T-helper 1 cell treated with Interleukin-12 subunit alpha and Interleukin-12 subunit beta and Interleukin-4 antibody, amounts not matched to agents 30 μg/mL and 1 μg/mL, for 36 hours (primary cell): ENCODE measurements around the gene SLC25A21.
"Not testable (repeated sequence)": the region's sequence is repeated elsewhere in the genome, so short reads cannot be mapped to it uniquely, and the experiment has no call there.

Source experiments
- H3K27ac Mint-ChIP-seq: one replicate; pipeline ENCODE4 v1.8.0; 2021; ENCODE audit warnings: mild to moderate bottlenecking, mixed read lengths
- H3K27me3 Mint-ChIP-seq: one replicate; pipeline ENCODE4 v1.8.0; 2021; ENCODE audit warnings: low read depth, mixed read lengths
- H3K36me3 Mint-ChIP-seq: one replicate; pipeline ENCODE4 v1.8.0; 2021; ENCODE audit warnings: low read depth, mixed read lengths
- H3K4me1 Mint-ChIP-seq: one replicate; pipeline ENCODE4 v1.8.0; 2021; ENCODE audit warnings: low read depth, mixed read lengths
- H3K4me3 Mint-ChIP-seq: one replicate; pipeline ENCODE4 v1.8.0; 2021; ENCODE audit warnings: mild to moderate bottlenecking, moderate library complexity, mixed read lengths
- H3K9me3 Mint-ChIP-seq: one replicate; pipeline ENCODE4 v1.8.0; 2021; ENCODE audit warnings: mixed read lengths

Gene SLC25A21

DNA sequence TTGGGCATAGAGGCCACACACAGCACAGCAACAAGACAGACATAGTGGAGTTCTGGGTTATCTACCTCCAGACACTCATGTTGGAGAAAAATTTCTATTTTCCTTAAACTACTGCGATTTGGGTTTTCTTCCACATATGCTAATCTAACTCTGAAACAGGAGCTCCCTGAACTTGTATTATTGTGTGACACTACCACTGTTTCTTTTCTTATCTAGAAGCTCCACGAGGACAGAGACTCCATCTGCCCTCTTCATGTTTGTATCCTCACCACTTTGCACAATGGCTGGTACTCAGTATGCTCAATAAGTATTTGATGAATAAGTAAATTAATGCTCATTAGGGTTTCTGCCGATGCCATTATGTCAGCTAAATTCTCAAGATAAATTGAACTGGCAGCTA lies 292.1 kb downstream of the SLC25A21 start:
- peaks cover 14% of the 10 kb centered on the region for H3K9me3 Mint-ChIP-seq

DNA sequence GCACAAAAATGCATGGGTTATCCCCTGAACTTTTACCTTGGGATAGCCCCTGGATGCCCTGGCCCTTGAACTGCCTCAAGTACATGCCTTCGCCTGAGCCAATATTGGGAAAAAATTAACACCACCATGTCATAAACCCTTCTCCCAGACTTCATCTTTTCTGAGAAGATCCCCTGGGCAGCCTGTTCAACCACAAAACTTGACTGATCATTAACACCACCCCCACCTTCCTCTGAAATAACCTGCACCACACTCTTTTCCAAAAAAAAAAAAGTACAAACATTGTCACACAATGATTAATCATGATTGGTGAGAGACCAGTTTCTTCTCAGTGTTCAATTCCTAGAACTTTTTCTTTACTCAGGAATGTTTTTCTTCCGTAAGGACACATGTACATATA lies 292.8 kb downstream of the SLC25A21 start:
- no peaks in the 10 kb centered on the region for H3K36me3 Mint-ChIP-seq
- H3K27me3 Mint-ChIP-seq: no peaks in the 10 kb centered on the region
- H3K4me1 Mint-ChIP-seq: no peaks in the 10 kb centered on the region
- H3K27ac Mint-ChIP-seq: no peak overlapping the region
- H3K9me3 Mint-ChIP-seq: peaks cover 14% of the 10 kb centered on the region
- no peak overlapping the region for H3K4me3 Mint-ChIP-seq

More for the DNA sequence above, 292.1 kb downstream of the SLC25A21 start:
- H3K36me3 Mint-ChIP-seq: no peaks in the 10 kb centered on the region
- no peak overlapping the region for H3K4me3 Mint-ChIP-seq
- no peak overlapping the region for H3K27ac Mint-ChIP-seq
- H3K27me3 Mint-ChIP-seq: no peaks in the 10 kb centered on the region
- H3K4me1 Mint-ChIP-seq: no peaks in the 10 kb centered on the region

DNA sequence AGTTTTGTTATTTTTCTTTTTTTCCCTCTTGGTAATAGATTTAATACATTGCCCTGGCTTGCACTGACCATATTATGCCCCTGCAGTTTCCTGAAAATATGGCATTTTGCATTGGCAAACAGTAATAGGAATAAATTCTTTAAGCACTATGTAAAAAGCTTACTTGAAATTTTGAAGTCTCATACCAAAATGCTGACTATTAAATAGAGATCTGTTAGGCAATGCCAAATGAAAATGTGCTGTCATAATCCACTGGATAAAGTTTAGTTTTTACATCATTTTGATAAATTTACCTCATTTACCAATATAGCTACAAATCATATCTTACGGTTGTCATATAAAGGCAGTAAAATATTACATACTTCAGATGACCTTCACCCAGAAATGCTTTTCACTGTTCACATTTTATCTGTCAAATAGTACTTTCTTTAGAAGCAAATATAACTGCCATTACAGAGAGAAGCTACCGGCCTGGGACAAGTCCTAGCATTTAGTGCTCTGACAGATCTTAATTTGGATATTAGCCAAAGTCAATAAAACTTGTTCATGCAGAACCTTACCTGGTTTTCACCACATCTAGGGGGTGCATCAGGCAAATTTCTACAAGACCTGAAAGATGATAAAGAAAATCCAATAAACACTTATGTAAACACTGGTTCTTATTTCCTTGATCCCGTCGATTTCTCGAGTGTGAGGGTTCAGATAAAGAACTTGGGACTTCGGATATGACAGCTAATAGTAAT lies 297.8 kb downstream of the SLC25A21 start:
- Mint-ChIP-seq H3K36me3 (no peaks in the 10 kb centered on the region), H3K27ac (no peak overlapping the region)

DNA sequence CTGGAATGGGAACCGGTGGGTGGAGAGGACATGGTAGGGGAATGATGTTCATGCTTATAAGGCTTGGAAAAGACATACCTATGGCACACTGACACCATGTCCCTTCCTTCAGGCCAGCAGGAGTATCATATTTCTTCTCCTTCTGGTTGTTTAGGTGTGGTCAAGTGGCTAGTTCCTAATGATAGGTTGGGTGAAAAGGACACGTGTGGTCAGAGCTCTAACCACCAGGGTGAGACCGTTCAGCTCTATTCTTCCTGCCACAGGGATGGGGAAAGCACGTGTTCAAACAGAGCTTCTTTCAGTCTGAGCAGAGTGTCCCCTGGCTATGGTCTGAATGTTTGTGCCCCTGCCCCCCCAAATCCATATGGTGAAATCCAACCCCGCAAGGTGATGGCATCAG lies 301.6 kb downstream of the SLC25A21 start:
- Mint-ChIP-seq H3K27ac (no peak overlapping the region), H3K27me3 (no peaks in the 10 kb centered on the region), H3K4me1 (no peaks in the 10 kb centered on the region), H3K36me3 (no peaks in the 10 kb centered on the region), H3K9me3 (no peaks in the 10 kb centered on the region), H3K4me3 (no peak overlapping the region)

More for the DNA sequence above, 297.8 kb downstream of the SLC25A21 start:
- Mint-ChIP-seq H3K9me3 (no peaks in the 10 kb centered on the region), H3K4me1 (no peaks in the 10 kb centered on the region), H3K4me3 (no peak overlapping the region), H3K27me3 (no peaks in the 10 kb centered on the region)

- Mint-ChIP-seq H3K4me1 (no peaks in the 10 kb centered on the region), H3K4me3 (no peak overlapping the region), H3K27ac (no peak overlapping the region), H3K9me3 (no peaks in the 10 kb centered on the region), H3K27me3 (no peaks in the 10 kb centered on the region), H3K36me3 (no peaks in the 10 kb centered on the region)
Observed at GRCh38 chr14:36869125-36869524, 303.3 kb downstream of the SLC25A21 start.

GRCh38 chr14:36866867-36867266 lies 305.5 kb downstream of the SLC25A21 start:
- Mint-ChIP-seq H3K4me3 (no peak overlapping the region), H3K27me3 (no peaks in the 10 kb centered on the region), H3K9me3 (peaks cover 3% of the 10 kb centered on the region), H3K36me3 (no peaks in the 10 kb centered on the region), H3K27ac (no peak overlapping the region), H3K4me1 (no peaks in the 10 kb centered on the region)

GRCh38 chr14:36863271-36863670 lies 309.1 kb downstream of the SLC25A21 start:
- Mint-ChIP-seq H3K9me3 (peaks cover 3% of the 10 kb centered on the region), H3K4me1 (no peaks in the 10 kb centered on the region), H3K27me3 (no peaks in the 10 kb centered on the region), H3K4me3 (no peak overlapping the region), H3K36me3 (no peaks in the 10 kb centered on the region), H3K27ac (no peak overlapping the region)

DNA sequence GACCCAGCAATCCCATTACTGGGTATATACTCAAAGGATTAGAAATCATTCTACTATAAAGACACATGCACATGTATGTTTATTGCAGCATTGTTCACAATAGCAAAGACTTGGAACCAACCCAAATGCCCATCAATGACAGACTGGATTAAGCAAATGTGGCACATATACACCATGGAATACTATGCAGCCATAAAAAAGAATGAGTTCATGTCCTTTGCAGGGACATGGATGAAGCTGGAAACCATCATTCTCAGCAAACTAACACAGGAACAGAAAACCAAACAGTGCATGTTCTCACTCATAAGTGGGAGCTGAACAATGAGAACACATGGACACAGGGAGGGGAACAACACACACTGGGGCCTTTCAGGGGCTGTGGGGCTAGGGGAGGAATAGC lies 310.2 kb downstream of the SLC25A21 start:
- H3K27ac Mint-ChIP-seq, H3K4me1 Mint-ChIP-seq, H3K4me3 Mint-ChIP-seq, H3K27me3 Mint-ChIP-seq, H3K36me3 Mint-ChIP-seq, H3K9me3 Mint-ChIP-seq: not testable (repeated sequence)

DNA sequence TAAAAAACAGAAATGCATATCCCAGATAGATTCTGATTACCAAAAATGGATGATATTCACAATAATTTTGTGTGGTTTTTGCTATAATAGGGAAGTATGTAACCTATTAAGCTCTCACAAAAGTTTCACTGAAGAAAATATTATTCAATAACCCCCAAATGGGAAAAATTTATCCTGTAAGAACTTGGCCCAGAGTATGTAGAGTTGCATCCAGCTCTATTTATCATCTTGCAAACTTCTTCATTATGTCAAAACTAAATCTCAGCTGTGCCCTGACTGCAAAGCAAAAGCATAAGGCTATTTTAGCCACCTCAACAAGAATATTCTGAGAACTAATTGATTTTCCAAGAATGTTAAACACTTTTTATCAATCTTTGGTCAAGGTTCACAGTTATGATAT lies 311.6 kb downstream of the SLC25A21 start:
- H3K36me3 Mint-ChIP-seq: no peaks in the 10 kb centered on the region
- no peaks in the 10 kb centered on the region for H3K4me1 Mint-ChIP-seq
- H3K27me3 Mint-ChIP-seq: no peaks in the 10 kb centered on the region
- H3K4me3 Mint-ChIP-seq: no peak overlapping the region
- peaks cover 3% of the 10 kb centered on the region for H3K9me3 Mint-ChIP-seq
- H3K27ac Mint-ChIP-seq: no peak overlapping the region

- no peak overlapping the region for H3K4me3 Mint-ChIP-seq
- H3K27me3 Mint-ChIP-seq: no peaks in the 10 kb centered on the region
- H3K36me3 Mint-ChIP-seq: no peaks in the 10 kb centered on the region
- H3K4me1 Mint-ChIP-seq: no peaks in the 10 kb centered on the region
- H3K9me3 Mint-ChIP-seq: peaks cover 3% of the 10 kb centered on the region
- H3K27ac Mint-ChIP-seq: no peak overlapping the region
Observed at GRCh38 chr14:36859119-36859518, 313.3 kb downstream of the SLC25A21 start.

DNA sequence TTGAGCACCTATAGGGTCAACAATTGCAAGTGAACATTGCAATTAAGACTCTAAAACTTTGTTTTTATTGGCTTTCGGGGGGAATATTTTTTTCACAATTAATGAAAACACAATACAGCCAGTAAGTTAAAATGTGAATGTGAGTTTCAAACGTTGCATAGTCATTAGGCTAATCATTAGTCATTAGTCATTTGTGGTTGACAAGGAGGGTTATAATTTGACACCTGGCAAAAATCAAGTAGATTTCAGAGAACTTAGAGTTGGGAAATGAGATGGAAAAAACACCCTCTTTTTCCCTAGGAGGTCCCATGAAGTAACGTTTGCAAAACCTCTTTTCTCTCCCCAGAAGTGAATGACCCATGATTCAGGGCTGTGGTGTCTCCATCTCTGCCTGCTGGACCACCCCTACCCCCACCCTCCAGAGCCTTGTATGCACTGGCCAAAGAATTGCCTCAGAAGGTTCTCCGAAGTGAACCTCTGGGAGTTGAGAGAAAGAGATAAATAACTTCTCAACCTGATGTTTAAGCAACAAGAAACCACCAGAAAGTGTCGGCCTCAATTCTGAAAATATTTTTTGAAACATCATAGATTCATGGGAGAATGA lies 314.5 kb downstream of the SLC25A21 start:
- Mint-ChIP-seq H3K4me3 (no peak overlapping the region), H3K27me3 (no peaks in the 10 kb centered on the region), H3K27ac (no peak overlapping the region), H3K36me3 (no peaks in the 10 kb centered on the region), H3K9me3 (no peaks in the 10 kb centered on the region), H3K4me1 (no peaks in the 10 kb centered on the region)

- Mint-ChIP-seq H3K27me3 (no peaks in the 10 kb centered on the region), H3K36me3 (no peaks in the 10 kb centered on the region), H3K4me1 (no peaks in the 10 kb centered on the region), H3K9me3 (no peaks in the 10 kb centered on the region), H3K27ac (no peak overlapping the region), H3K4me3 (no peak overlapping the region)
Observed at GRCh38 chr14:36857136-36857535, 315.3 kb downstream of the SLC25A21 start.

- H3K27me3 Mint-ChIP-seq: no peaks in the 10 kb centered on the region
- H3K36me3 Mint-ChIP-seq: no peaks in the 10 kb centered on the region
- H3K4me1 Mint-ChIP-seq: no peaks in the 10 kb centered on the region
- no peak overlapping the region for H3K4me3 Mint-ChIP-seq
- no peaks in the 10 kb centered on the region for H3K9me3 Mint-ChIP-seq
- H3K27ac Mint-ChIP-seq: no peak overlapping the region
Observed at GRCh38 chr14:36856095-36856878, 316.1 kb downstream of the SLC25A21 start.

DNA sequence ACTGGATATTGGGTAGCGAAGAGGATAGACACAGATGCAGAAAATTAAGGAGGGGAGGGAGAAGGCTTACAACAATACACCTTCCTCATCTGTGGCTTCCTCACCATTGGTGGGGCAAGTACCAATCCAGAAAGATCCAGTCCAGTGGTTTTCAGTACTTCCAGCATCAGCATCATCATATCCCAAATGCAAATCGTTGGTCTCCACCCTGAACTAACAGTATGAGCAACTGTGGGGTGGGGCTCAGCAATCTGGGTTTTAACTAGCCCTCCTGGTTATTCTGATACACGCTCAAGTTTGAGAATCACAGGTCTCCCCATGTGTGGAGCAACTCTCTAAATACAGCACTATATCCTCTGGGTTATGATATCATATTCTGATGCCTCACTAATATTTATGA lies 317.0 kb downstream of the SLC25A21 start:
- Mint-ChIP-seq H3K27me3 (no peaks in the 10 kb centered on the region), H3K9me3 (no peaks in the 10 kb centered on the region), H3K36me3 (no peaks in the 10 kb centered on the region), H3K27ac (no peak overlapping the region), H3K4me3 (no peak overlapping the region), H3K4me1 (no peaks in the 10 kb centered on the region)
